Activated CD4-positive, alpha-beta T cell treated with anti-CD3 and anti-CD28 coated beads for 36 hours (primary cell): Measurements from ENCODE around the gene GALNT7. TPM values are rescaled to one million over a fixed set of nuclear protein-coding genes. Genes with fewer than 3 reads are reported as not detected.

Experiments
- ATAC-seq: fragments of 200-7000 bp; cut with Tn5 transposase; one replicate; pipeline ENCODE4 v1.10.0; 2021; ENCODE audit warnings: mild to moderate bottlenecking, moderate library complexity
- CTCF ChIA-PET: fragments of 350-600 bp; sonication (Branson Sonifier 250); formaldehyde crosslinking; loops from one replicate; lab custom pipeline; 2021; ENCODE audit warnings: antibody characterized with exemption; lab: Charles Lee
- POLR2A ChIA-PET: fragments of 350-600 bp; sonication (Branson Sonifier 250); formaldehyde crosslinking; loops from one replicate; lab custom pipeline; 2021; ENCODE audit warnings: antibody characterized with exemption, inconsistent platforms; lab: Charles Lee
- DNase-seq: peaks from one replicate; pipeline ENCODE4 v3.0.0-alpha.2; 2020
- H3K27ac Mint-ChIP-seq: one replicate; pipeline ENCODE4 v1.8.0; 2021; ENCODE audit warnings: mixed read lengths
- H3K27me3 Mint-ChIP-seq: one replicate; pipeline ENCODE4 v1.8.0; 2021; ENCODE audit warnings: mixed read lengths
- H3K36me3 Mint-ChIP-seq: one replicate; pipeline ENCODE4 v1.8.0; 2021; ENCODE audit warnings: low read depth, mixed read lengths
- H3K4me1 Mint-ChIP-seq: one replicate; pipeline ENCODE4 v1.8.0; 2021; ENCODE audit warnings: mixed read lengths
- H3K4me3 Mint-ChIP-seq: one replicate; pipeline ENCODE4 v1.8.0; 2021; ENCODE audit warnings: mild to moderate bottlenecking, moderate library complexity, mixed read lengths
- H3K9me3 Mint-ChIP-seq: one replicate; pipeline ENCODE4 v1.8.0; 2021; ENCODE audit warnings: low read depth, mixed read lengths
- intact Hi-C, 2 experiments: fragments of 100-400 bp; cut with DNase I in 1 of 2; cut with micrococcal nuclease in 1 of 2; formaldehyde crosslinking; loops; one replicate each; pipeline versions ENCODE4 v1.14.2 to v1.15.1; 2022 to 2024; cut with DNase I, micrococcal nuclease
- total RNA-seq, 2 experiments: library from RNA; stranded (reverse); gene quantifications; one replicate each; pipeline ENCODE4 v1.2.3, GENCODE V29; 2021

The GALNT7 gene
- total RNA-seq, 2 experiments from 2014 or later, result 11.4 to 15.1 TPM

GRCh38 chr4:173294444-173294843 is 125.8 kb downstream of the GALNT7 start:
- ATAC-seq, result no peak
- intact Hi-C loops, result no loop called here
- no peaks in the 10 kb centered on the region for H3K9me3 Mint-ChIP-seq
- H3K4me3 Mint-ChIP-seq, result no peak overlapping the region
- no peaks in the 10 kb centered on the region for H3K27me3 Mint-ChIP-seq
- ChIA-PET CTCF (interaction anchor here (1.0 kb wide), 2 partner anchors 111 to 281 kb away, joined by 5 read pairs; no protein-coding TSS in a partner anchor), POLR2A (no interaction called here)
- peaks cover 4% of the 10 kb centered on the region for H3K4me1 Mint-ChIP-seq
- H3K36me3 Mint-ChIP-seq, result no peaks in the 10 kb centered on the region
- H3K27ac Mint-ChIP-seq, result no peak overlapping the region
- no peak for DNase-seq

GRCh38 chr4:173301518-173302201 is 133.0 kb downstream of the GALNT7 start:
- intact Hi-C loops, result loop anchor here (1.0 kb wide), 2 partner anchors 276 to 288 kb away; no protein-coding TSS in a partner anchor
- peaks cover 13% of the 10 kb centered on the region for H3K36me3 Mint-ChIP-seq
- ChIA-PET POLR2A (no interaction called here), CTCF (interaction anchor here (0.6 to 4.1 kb wide), 61 partner anchors 8 to 1223 kb away, joined by 3 to 74 read pairs (median 4); partner anchors contain the start of genes GALNT7, HMGB2 and SAP30)
- H3K27me3 Mint-ChIP-seq, result no peaks in the 10 kb centered on the region
- H3K4me3 Mint-ChIP-seq, result no peak overlapping the region
- H3K27ac Mint-ChIP-seq, result no peak overlapping the region
- no peaks in the 10 kb centered on the region for H3K9me3 Mint-ChIP-seq
- H3K4me1 Mint-ChIP-seq, result peaks cover 2% of the 10 kb centered on the region
- ATAC-seq, result peak; percentile 81
- DNase-seq, result peak; percentile 31

- no peak overlapping the region for H3K27ac Mint-ChIP-seq
- H3K4me3 Mint-ChIP-seq, result no peak overlapping the region
- no peaks in the 10 kb centered on the region for H3K27me3 Mint-ChIP-seq
- DNase-seq (no peak), ATAC-seq (no peak)
- peaks cover 15% of the 10 kb centered on the region for H3K36me3 Mint-ChIP-seq
- no peaks in the 10 kb centered on the region for H3K9me3 Mint-ChIP-seq
- POLR2A ChIA-PET, result interaction anchor here (0.7 kb wide), 1 partner anchor 27 kb away, joined by 3 read pairs; the partner anchor contains the start of gene HMGB2
- CTCF ChIA-PET, result interaction anchor here (0.6 to 1.6 kb wide), 5 partner anchors 10 to 1181 kb away, joined by 3 to 8 read pairs (median 4); no protein-coding TSS in a partner anchor
- H3K4me1 Mint-ChIP-seq, result no peaks in the 10 kb centered on the region
- intact Hi-C loops, result no loop called here
These were observed 139.2 kb downstream of the GALNT7 start for GRCh38 chr4:173307778-173308177.

- no peak overlapping the region for H3K27ac Mint-ChIP-seq
- intact Hi-C loops, result no loop called here
- ChIA-PET CTCF (interaction anchor here (1.3 to 3.4 kb wide), 2 partner anchors 10 to 22 kb away, joined by 4 to 25 read pairs; no protein-coding TSS in a partner anchor), POLR2A (no interaction called here)
- H3K27me3 Mint-ChIP-seq, result no peaks in the 10 kb centered on the region
- H3K4me3 Mint-ChIP-seq, result no peak overlapping the region
- ATAC-seq (no peak), DNase-seq (peak; percentile 13)
- H3K9me3 Mint-ChIP-seq, result no peaks in the 10 kb centered on the region
- no peaks in the 10 kb centered on the region for H3K4me1 Mint-ChIP-seq
- H3K36me3 Mint-ChIP-seq, result peaks cover 2% of the 10 kb centered on the region
These were observed 142.8 kb downstream of the GALNT7 start for GRCh38 chr4:173311368-173311767.

- peaks cover 9% of the 10 kb centered on the region for H3K4me1 Mint-ChIP-seq
- no peak for DNase-seq
- no peak overlapping the region for H3K4me3 Mint-ChIP-seq
- CTCF ChIA-PET, result no interaction called here
- no peaks in the 10 kb centered on the region for H3K9me3 Mint-ChIP-seq
- H3K27ac Mint-ChIP-seq, result no peak overlapping the region
- H3K27me3 Mint-ChIP-seq, result no peaks in the 10 kb centered on the region
- POLR2A ChIA-PET, result no interaction called here
- H3K36me3 Mint-ChIP-seq, result no peaks in the 10 kb centered on the region
- intact Hi-C loops, result loop anchor here in 1 of 2 experiments (5.0 kb wide), 1 partner anchor 302 kb away; no protein-coding TSS in a partner anchor
- no peak for ATAC-seq
These were observed 146.1 kb downstream of the GALNT7 start for GRCh38 chr4:173314715-173315114.

GRCh38 chr4:173316060-173316459 is 147.4 kb downstream of the GALNT7 start:
- Mint-ChIP-seq H3K4me1 (peaks cover 11% of the 10 kb centered on the region), H3K9me3 (no peaks in the 10 kb centered on the region), H3K36me3 (peaks cover 2% of the 10 kb centered on the region), H3K27ac (no peak overlapping the region), H3K27me3 (no peaks in the 10 kb centered on the region), H3K4me3 (no peak overlapping the region)
- ATAC-seq (no peak), DNase-seq (no peak)
- intact Hi-C loops, result loop anchor here in 1 of 2 experiments (5.0 kb wide), 1 partner anchor 304 kb away; no protein-coding TSS in a partner anchor
- POLR2A ChIA-PET, result no interaction called here
- CTCF ChIA-PET, result interaction anchor here (0.9 to 1.5 kb wide), 2 partner anchors 29 kb away, joined by 3 to 4 read pairs; no protein-coding TSS in a partner anchor

- DNase-seq (peak; percentile 21), ATAC-seq (no peak)
- Mint-ChIP-seq H3K9me3 (no peaks in the 10 kb centered on the region), H3K36me3 (peaks cover 8% of the 10 kb centered on the region), H3K27me3 (no peaks in the 10 kb centered on the region), H3K27ac (no peak overlapping the region), H3K4me3 (no peak overlapping the region), H3K4me1 (peaks cover 11% of the 10 kb centered on the region)
- ChIA-PET POLR2A (no interaction called here), CTCF (interaction anchor here (0.9 to 1.8 kb wide), 4 partner anchors 10 to 107 kb away, joined by 3 to 8 read pairs (median 4); no protein-coding TSS in a partner anchor)
- intact Hi-C loops, result loop anchor here in 1 of 2 experiments (5.0 kb wide), 1 partner anchor 305 kb away; no protein-coding TSS in a partner anchor
These were observed 148.4 kb downstream of the GALNT7 start for GRCh38 chr4:173317004-173317403.

- DNase-seq (no peak), ATAC-seq (peak; percentile 40)
- CTCF ChIA-PET, result interaction anchor here (0.9 to 6.2 kb wide), 13 partner anchors 9 to 305 kb away, joined by 3 to 50 read pairs (median 6); partner anchors contain the start of gene HMGB2
- POLR2A ChIA-PET, result interaction anchor here (0.6 to 1.3 kb wide), 2 partner anchors 16 to 31 kb away, joined by 3 to 7 read pairs; partner anchors contain the start of gene HMGB2
- peaks cover 11% of the 10 kb centered on the region for H3K4me1 Mint-ChIP-seq
- H3K27me3 Mint-ChIP-seq, result no peaks in the 10 kb centered on the region
- intact Hi-C loops, result loop anchor here (2.0 to 5.0 kb wide), 2 partner anchors 177 to 306 kb away; no protein-coding TSS in a partner anchor
- no peak overlapping the region for H3K27ac Mint-ChIP-seq
- H3K4me3 Mint-ChIP-seq, result no peak overlapping the region
- H3K36me3 Mint-ChIP-seq, result peaks cover 8% of the 10 kb centered on the region
- no peaks in the 10 kb centered on the region for H3K9me3 Mint-ChIP-seq
These were observed 149.6 kb downstream of the GALNT7 start for GRCh38 chr4:173318240-173318639.

- peaks cover 11% of the 10 kb centered on the region for H3K4me1 Mint-ChIP-seq
- POLR2A ChIA-PET, result interaction anchor here (0.6 to 1.3 kb wide), 2 partner anchors 15 to 31 kb away, joined by 3 to 7 read pairs; partner anchors contain the start of gene HMGB2
These were observed 150.1 kb downstream of the GALNT7 start for GRCh38 chr4:173318648-173319211.

GRCh38 chr4:173319696-173320095 is 151.1 kb downstream of the GALNT7 start:
- DNase-seq (no peak), ATAC-seq (no peak)
- Mint-ChIP-seq H3K4me1 (peaks cover 11% of the 10 kb centered on the region), H3K9me3 (no peaks in the 10 kb centered on the region), H3K4me3 (no peak overlapping the region), H3K36me3 (peaks cover 8% of the 10 kb centered on the region), H3K27ac (no peak overlapping the region), H3K27me3 (no peaks in the 10 kb centered on the region)
- intact Hi-C loops, result loop anchor here (1.0 to 5.0 kb wide), 3 partner anchors 98 to 307 kb away; no protein-coding TSS in a partner anchor
- ChIA-PET POLR2A (no interaction called here), CTCF (interaction anchor here (0.7 to 6.2 kb wide), 17 partner anchors 10 to 306 kb away, joined by 3 to 50 read pairs (median 7); partner anchors contain the start of gene HMGB2)

More at GRCh38 chr4:173318648-173319211, 150.1 kb downstream of the GALNT7 start:
- H3K36me3 Mint-ChIP-seq, result peaks cover 8% of the 10 kb centered on the region
- peak; percentile 88 for ATAC-seq
- H3K27ac Mint-ChIP-seq, result no peak overlapping the region
- intact Hi-C loops, result loop anchor here (1.0 to 5.0 kb wide), 3 partner anchors 99 to 306 kb away; no protein-coding TSS in a partner anchor
- no peak overlapping the region for H3K4me3 Mint-ChIP-seq
- no peak for DNase-seq
- no peaks in the 10 kb centered on the region for H3K9me3 Mint-ChIP-seq
- H3K27me3 Mint-ChIP-seq, result no peaks in the 10 kb centered on the region
- CTCF ChIA-PET, result interaction anchor here (0.7 to 6.2 kb wide), 21 partner anchors 9 to 305 kb away, joined by 3 to 50 read pairs (median 5); partner anchors contain the start of gene HMGB2
